Nephron progenitor cell (in vitro differentiated cells): ENCODE results near the gene CCDC148.

ENCODE experiments used
- DNase-seq: peaks from one replicate; pipeline ENCODE4 v3.0.0; 2021
- H3K27ac Mint-ChIP-seq: 2 replicates; pipeline ENCODE4 v1.8.0; 2021; ENCODE audit warnings: mild to moderate bottlenecking, moderate library complexity, mixed read lengths
- H3K27me3 Mint-ChIP-seq: 2 replicates; pipeline ENCODE4 v1.8.0; 2021; ENCODE audit warnings: mild to moderate bottlenecking, low read depth, mixed read lengths; ENCODE audit not compliant: poor library complexity
- H3K36me3 Mint-ChIP-seq: 2 replicates; pipeline ENCODE4 v1.8.0; 2021; ENCODE audit warnings: low read depth, mixed read lengths
- H3K4me1 Mint-ChIP-seq: 2 replicates; pipeline ENCODE4 v1.8.0; 2021; ENCODE audit warnings: mixed read lengths
- H3K4me3 Mint-ChIP-seq: 2 replicates; pipeline ENCODE4 v1.8.0; 2021; ENCODE audit warnings: mild to moderate bottlenecking, moderate library complexity, mixed read lengths
- H3K9me3 Mint-ChIP-seq: 2 replicates; pipeline ENCODE4 v1.8.0; 2021; ENCODE audit warnings: mild to moderate bottlenecking, moderate library complexity, mixed read lengths
- CTCF ChIP-seq: fragments of 200-600 bp; sonication (generic); IDR thresholded peaks from 2 replicates; pipeline ENCODE4 v1.5.0; 2021; ENCODE audit warnings: antibody characterized with exemption

The CCDC148 gene

GRCh38 chr2:158143703-158144360 is 312.7 kb downstream of the CCDC148 start:
- TF ChIP-seq CTCF: no peak
- no peak overlapping the region for H3K4me3 Mint-ChIP-seq
- H3K27ac Mint-ChIP-seq: no peak overlapping the region

GRCh38 chr2:158142568-158143332 is 313.8 kb downstream of the CCDC148 start:
- no peak overlapping the region for H3K27ac Mint-ChIP-seq
- no peaks in the 10 kb centered on the region for H3K27me3 Mint-ChIP-seq
- no peak overlapping the region for H3K4me3 Mint-ChIP-seq
- H3K4me1 Mint-ChIP-seq: no peaks in the 10 kb centered on the region
- peaks cover 12% of the 10 kb centered on the region for H3K9me3 Mint-ChIP-seq
- no peak for TF ChIP-seq CTCF
- no peaks in the 10 kb centered on the region for H3K36me3 Mint-ChIP-seq
- no peak for DNase-seq

More at GRCh38 chr2:158143703-158144360, 312.7 kb downstream of the CCDC148 start:
- Mint-ChIP-seq H3K27me3 (no peaks in the 10 kb centered on the region), H3K36me3 (no peaks in the 10 kb centered on the region), H3K9me3 (peaks cover 12% of the 10 kb centered on the region), H3K4me1 (no peaks in the 10 kb centered on the region)
- DNase-seq: no peak

GRCh38 chr2:158142165-158142564 is 314.4 kb downstream of the CCDC148 start:
- Mint-ChIP-seq H3K9me3 (peaks cover 9% of the 10 kb centered on the region), H3K27ac (no peak overlapping the region), H3K4me1 (no peaks in the 10 kb centered on the region), H3K36me3 (no peaks in the 10 kb centered on the region), H3K4me3 (no peak overlapping the region), H3K27me3 (no peaks in the 10 kb centered on the region)
- DNase-seq: no peak
- no peak for TF ChIP-seq CTCF

GRCh38 chr2:158140201-158140600 is 316.4 kb downstream of the CCDC148 start:
- H3K27me3 Mint-ChIP-seq: peaks cover 2% of the 10 kb centered on the region
- H3K4me1 Mint-ChIP-seq: no peaks in the 10 kb centered on the region
- H3K27ac Mint-ChIP-seq: no peak overlapping the region
- TF ChIP-seq CTCF: no peak
- H3K36me3 Mint-ChIP-seq: no peaks in the 10 kb centered on the region
- no peaks in the 10 kb centered on the region for H3K9me3 Mint-ChIP-seq
- no peak overlapping the region for H3K4me3 Mint-ChIP-seq
- no peak for DNase-seq

- H3K27ac Mint-ChIP-seq: no peak overlapping the region
- H3K36me3 Mint-ChIP-seq: no peaks in the 10 kb centered on the region
- no peaks in the 10 kb centered on the region for H3K4me1 Mint-ChIP-seq
- H3K27me3 Mint-ChIP-seq: peaks cover 2% of the 10 kb centered on the region
- no peaks in the 10 kb centered on the region for H3K9me3 Mint-ChIP-seq
- H3K4me3 Mint-ChIP-seq: no peak overlapping the region
- TF ChIP-seq CTCF: no peak
- DNase-seq: no peak
Measured at GRCh38 chr2:158138255-158138654, 318.3 kb downstream of the CCDC148 start.
